HepG2 (cell line): ENCODE results near the gene EVA1C.

ENCODE experiments used
- CBX5 ChIP-seq: sonication (generic); formaldehyde crosslinking; IDR thresholded peaks from 2 replicates; pipeline ENCODE4 v1.4.0; 2020; ENCODE audit warnings: missing genetic modification reagents, borderline replicate concordance
- ELF3 ChIP-seq: IDR thresholded peaks from 2 replicates; pipeline ENCODE4 v1.6.1; 2016; ENCODE audit warnings: missing genetic modification reagents, missing compliant biosample characterization
- MXD4 ChIP-seq: IDR thresholded peaks from 2 replicates; pipeline ENCODE4 v1.6.1; 2016; ENCODE audit warnings: mild to moderate bottlenecking, missing biosample characterization, missing genetic modification reagents
- RAD21 ChIP-seq: fragments of 450-650 bp; formaldehyde crosslinking; IDR thresholded peaks from 2 replicates; pipeline ENCODE4 v1.5.0; 2020; ENCODE audit warnings: mild to moderate bottlenecking
- SMAD1 ChIP-seq: sonication (generic); formaldehyde crosslinking; IDR thresholded peaks from 2 replicates; pipeline ENCODE4 v1.4.0; 2020; ENCODE audit warnings: missing genetic modification reagents, low read depth, mild to moderate bottlenecking, borderline replicate concordance
- SMARCC2 ChIP-seq: fragments of 450-650 bp; IDR thresholded peaks from 2 replicates; pipeline ENCODE4 v1.6.1; 2017; ENCODE audit warnings: antibody characterized with exemption, mild to moderate bottlenecking
- ZNF564 ChIP-seq: sonication (generic); formaldehyde crosslinking; IDR thresholded peaks from 2 replicates; pipeline ENCODE4 v1.8.1; 2023; ENCODE audit warnings: mild to moderate bottlenecking, missing genetic modification reagents
- TF ChIP-seq, protein P1 (sequence below), 2 experiments: sonication (generic) in 1 of 2; formaldehyde crosslinking in 1 of 2; IDR thresholded peaks; 2 replicates each; pipeline versions ENCODE4 v1.5.1 to v1.6.1; 2011 to 2020; ENCODE audit warnings: borderline replicate concordance in 1 of 2, low read depth in 1 of 2, low read length in 1 of 2, mild to moderate bottlenecking in 1 of 2, missing genetic modification reagents in 1 of 2, moderate library complexity in 1 of 2

DNA sequence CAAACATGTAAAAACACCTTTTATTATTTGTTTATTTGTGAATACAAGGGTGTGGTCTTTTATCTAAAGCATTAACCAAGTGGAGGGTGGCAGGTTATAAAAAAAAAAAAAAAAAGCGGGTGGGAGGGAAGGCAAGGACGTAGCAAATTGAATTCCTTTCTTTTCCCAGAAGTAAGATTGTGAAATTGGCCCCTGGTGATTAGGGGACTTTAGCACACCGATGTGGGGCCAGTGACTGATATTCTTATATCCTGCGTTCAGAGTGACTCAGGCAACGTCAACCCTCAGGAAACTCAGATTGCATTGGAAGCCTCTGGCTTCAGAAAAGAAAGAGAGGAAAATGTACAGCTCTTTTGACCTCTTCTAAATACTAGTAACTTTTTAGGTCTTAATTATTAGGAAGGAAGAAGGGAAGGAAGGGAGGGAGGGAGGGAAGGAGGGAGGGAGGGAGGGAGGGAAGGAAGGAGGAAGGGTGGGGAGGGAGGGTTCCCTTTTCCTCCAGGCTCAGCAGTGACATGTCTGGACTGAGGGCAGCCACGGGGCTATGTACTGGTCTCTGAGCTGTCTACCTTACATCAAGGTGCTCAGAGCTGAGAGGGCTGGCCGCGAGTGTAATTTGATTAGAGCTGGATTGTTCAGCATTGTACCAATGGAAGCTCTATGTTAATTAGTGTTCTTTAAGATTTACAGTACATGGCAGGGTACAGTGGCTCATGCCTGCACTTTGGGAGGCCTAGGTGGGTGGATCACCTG, 30.2 kb downstream of the EVA1C start:
- TF ChIP-seq ZNF564 (CRISPR knock-in tag) = no peak
- TF ChIP-seq ELF3 (CRISPR knock-in tag) = no peak
- TF ChIP-seq CBX5 (CRISPR knock-in tag) = no peak
- TF ChIP-seq MXD4 = no peak
- TF ChIP-seq RAD21 (CRISPR knock-in tag) = no peak
- TF ChIP-seq, protein P1, sequence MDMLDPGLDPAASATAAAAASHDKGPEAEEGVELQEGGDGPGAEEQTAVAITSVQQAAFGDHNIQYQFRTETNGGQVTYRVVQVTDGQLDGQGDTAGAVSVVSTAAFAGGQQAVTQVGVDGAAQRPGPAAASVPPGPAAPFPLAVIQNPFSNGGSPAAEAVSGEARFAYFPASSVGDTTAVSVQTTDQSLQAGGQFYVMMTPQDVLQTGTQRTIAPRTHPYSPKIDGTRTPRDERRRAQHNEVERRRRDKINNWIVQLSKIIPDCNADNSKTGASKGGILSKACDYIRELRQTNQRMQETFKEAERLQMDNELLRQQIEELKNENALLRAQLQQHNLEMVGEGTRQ (IDR thresholded peaks at IDR 0.05; ENCODE audit: low read depth, low read length) = no peak
- TF ChIP-seq, protein P1 (CRISPR knock-in tag; IDR thresholded peaks at IDR 0.05; ENCODE audit: borderline replicate concordance) = no peak
- no peak for TF ChIP-seq SMAD1 (CRISPR knock-in tag)
- no peak for TF ChIP-seq SMARCC2
